WTC11 (cell line): Measurements from ENCODE around the gene TMPRSS6.

Experiments used
- ATF6 ChIP-seq: sonication (generic); formaldehyde crosslinking; IDR thresholded peaks from 2 replicates; pipeline ENCODE4 v1.8.1; 2023; ENCODE audit warnings: mild to moderate bottlenecking, missing genetic modification reagents
- CTCF ChIP-seq: fragments of 200-600 bp; IDR thresholded peaks from 2 replicates; pipeline ENCODE4 v1.8.0; 2022; ENCODE audit warnings: antibody characterized with exemption
- ETV6 ChIP-seq: sonication (generic); formaldehyde crosslinking; IDR thresholded peaks from 2 replicates; pipeline ENCODE4 v1.8.1; 2022; ENCODE audit warnings: mild to moderate bottlenecking, missing genetic modification reagents
- MAX ChIP-seq: sonication (generic); formaldehyde crosslinking; IDR thresholded peaks from 2 replicates; pipeline ENCODE4 v1.8.0; 2022; ENCODE audit warnings: mild to moderate bottlenecking, missing genetic modification reagents
- NFE2L1 ChIP-seq: sonication (generic); formaldehyde crosslinking; IDR thresholded peaks from 2 replicates; pipeline ENCODE4 v1.8.1; 2023; ENCODE audit warnings: missing genetic modification reagents
- USF2 ChIP-seq: sonication (generic); formaldehyde crosslinking; IDR thresholded peaks from 2 replicates; pipeline ENCODE4 v1.8.1; 2023; ENCODE audit warnings: mild to moderate bottlenecking, missing genetic modification reagents, moderate library complexity
- ZNF317 ChIP-seq: sonication (generic); formaldehyde crosslinking; IDR thresholded peaks from 2 replicates; pipeline ENCODE4 v1.8.1; 2023; ENCODE audit warnings: low read depth, mild to moderate bottlenecking, moderate library complexity, missing genetic modification reagents, borderline replicate concordance
- ZNF671 ChIP-seq: fragments of 250-450 bp; sonication (Bioruptor Pico); IDR thresholded peaks from 2 replicates; pipeline ENCODE4 v1.8.0; 2021; ENCODE audit warnings: mild to moderate bottlenecking

- no peak for TF ChIP-seq CTCF
- no peak for TF ChIP-seq ETV6 (CRISPR knock-in tag)
- TF ChIP-seq USF2 (CRISPR knock-in tag) = no peak
- no peak for TF ChIP-seq ATF6 (CRISPR knock-in tag)
- no peak for TF ChIP-seq NFE2L1
- TF ChIP-seq MAX (CRISPR knock-in tag) = no peak
- TF ChIP-seq ZNF671 (CRISPR knock-in tag) = no peak
- no peak for TF ChIP-seq ZNF317 (CRISPR knock-in tag)
Observed at GRCh38 chr22:37141971-37142370, 32.5 kb upstream of the TMPRSS6 start.
